Activated CD8-positive, alpha-beta memory T cell treated with anti-CD3 and anti-CD28 coated beads for 24 hours (primary cell): ENCODE results near the gene ZHX3.
"Not testable (repeated sequence)": the region's sequence is repeated elsewhere in the genome, so short reads cannot be mapped to it uniquely, and the experiment has no call there.

Experiments
- DNase-seq: peaks from one replicate; pipeline ENCODE4 v3.0.0-alpha.2; 2020

The ZHX3 gene

DNA sequence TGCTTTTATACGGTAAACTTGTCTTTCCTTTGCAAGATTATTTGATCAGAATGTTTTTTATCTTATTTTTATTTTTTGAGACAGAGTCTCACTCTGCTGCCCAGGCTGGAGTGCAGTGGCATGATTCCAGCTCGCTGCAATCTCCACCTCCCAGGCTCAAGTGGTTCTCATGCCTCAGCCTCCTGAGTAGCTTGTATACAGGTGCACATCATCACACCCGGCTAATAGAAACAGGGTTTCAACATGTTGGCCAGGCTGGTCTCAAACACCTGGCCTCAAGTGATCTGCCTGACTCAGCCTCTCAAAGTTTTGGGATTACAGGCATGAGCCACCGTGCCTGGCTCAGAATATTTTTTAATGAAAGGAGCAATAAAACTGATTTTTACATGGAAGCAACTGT lies 14.2 kb upstream of the ZHX3 start:
- DNase-seq: no peak

DNA sequence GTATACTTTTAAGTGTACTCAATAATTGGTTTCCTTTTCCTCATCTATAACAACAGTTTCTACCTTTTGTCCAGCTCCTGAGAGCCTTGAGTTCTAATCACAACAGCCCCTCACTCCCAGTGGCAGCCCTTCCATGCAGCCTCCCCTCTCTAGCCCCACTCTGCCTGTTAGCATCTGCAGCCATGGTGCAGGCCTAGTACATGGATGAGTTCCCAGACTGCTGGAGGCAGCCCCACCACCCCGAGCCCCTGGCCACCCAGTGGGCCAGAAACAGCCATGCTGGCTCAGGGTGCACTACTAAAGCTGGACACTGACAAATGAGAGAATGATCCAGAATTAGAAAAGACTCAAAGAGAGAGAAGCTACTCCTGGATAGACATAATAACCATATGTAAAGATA lies 13.4 kb upstream of the ZHX3 start:
- DNase-seq: no peak

DNA sequence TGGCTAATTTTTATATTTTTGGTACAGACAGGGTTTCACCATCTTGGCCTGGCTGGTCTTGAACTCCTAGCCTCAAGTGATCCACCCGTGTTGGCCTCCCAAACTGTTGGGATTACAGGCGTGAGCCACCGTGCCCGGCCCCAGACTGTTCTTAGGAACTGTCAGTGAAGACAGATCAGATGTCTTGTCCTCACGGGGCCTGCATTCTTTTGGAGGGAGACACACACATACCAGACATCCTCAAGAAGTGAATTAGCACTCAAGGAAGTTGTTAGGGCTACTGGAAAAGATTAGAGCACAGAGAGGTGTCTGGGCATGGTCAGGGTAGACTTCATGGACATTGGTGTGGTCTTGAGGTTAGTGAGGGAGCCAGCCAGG lies 12.8 kb upstream of the ZHX3 start:
- no peak for DNase-seq

- DNase-seq: peak; percentile 80
Measured at GRCh38 chr20:41329435-41330342, 12.2 kb upstream of the ZHX3 start.

DNA sequence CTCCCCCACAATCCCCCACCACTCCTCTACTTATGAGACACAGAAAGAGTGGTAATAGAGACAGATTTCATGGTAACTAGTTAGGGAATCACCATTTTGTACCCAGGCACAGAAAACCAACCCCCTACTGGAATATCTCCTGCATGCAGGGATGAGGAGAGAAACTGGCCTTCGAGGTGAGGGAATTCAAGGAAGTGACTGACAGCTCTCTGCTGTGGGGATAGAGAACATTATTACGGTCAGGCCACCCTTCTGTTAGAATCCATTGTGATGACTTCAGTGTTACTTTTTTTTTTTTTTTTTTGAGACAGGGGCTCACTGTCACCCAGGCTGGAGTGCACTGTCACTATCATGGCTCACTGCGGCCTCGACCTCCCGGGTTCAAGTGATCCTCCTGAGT lies 9.6 kb upstream of the ZHX3 start:
- no peak for DNase-seq

DNA sequence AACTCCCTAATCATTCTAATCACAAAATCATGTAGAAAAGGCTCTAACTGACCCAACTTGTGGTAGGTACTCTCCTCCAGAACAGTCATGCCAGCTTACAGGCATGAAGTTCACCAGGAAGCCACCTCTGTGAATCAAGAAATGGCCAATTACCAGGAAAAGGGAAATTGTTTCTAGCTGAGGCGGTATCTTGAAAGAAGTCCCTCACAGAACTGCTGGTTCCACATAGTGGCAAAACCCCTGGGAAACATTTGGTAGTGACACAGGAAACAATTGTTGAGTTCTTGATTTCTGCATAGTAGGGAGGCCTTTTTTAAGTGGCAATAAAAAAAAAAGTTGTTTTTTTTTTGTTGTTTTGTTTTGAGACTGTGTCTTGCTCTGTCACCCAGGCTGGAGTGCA lies 3.4 kb upstream of the ZHX3 start:
- no peak for DNase-seq

DNA sequence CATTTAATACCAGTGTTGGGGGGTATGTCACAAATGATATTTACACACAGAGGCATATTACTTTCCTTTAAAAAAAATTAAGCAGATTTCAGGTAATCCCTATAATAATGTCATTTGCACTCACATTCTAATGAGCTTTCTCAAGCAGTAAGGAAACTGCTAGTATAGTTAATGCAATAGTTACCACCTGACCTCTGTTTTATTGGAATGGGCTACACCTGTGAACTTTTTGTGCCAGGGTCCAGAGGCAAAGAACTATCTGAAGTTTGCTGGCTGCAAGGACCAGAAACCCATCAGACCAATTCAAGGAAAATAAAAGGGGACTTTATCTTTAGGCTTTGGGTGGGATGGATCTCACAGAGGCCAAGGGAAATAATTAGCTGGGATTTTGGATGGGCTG lies 2.9 kb upstream of the ZHX3 start:
- peak; percentile 30 for DNase-seq

- DNase-seq: peak; percentile 38
Measured at GRCh38 chr20:41318271-41318649, 729 bp upstream of the ZHX3 start.

- peak; percentile 94 for DNase-seq
Measured at GRCh38 chr20:41316602-41317545, 657 bp downstream of the ZHX3 start.

DNA sequence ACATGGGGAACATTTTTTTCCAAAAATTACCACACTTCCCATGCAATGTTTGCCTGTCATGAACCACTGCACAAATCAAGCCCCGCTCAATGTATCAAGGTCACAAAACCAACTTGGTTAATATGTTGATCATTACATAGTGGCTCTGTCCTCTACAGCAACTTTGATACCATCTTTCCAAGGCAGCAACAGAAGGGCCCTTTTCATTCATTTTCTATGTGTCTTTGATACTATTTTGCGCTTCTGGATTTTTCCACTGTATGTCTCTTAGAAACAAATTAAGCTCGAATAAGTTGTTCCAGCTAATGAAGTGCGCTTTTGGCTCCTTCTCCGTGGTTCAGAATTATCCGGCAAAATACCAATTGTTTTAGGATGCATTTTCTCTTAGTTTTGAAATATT lies 1.5 kb downstream of the ZHX3 start:
- DNase-seq: no peak

GRCh38 chr20:41314386-41314785 lies 3.1 kb downstream of the ZHX3 start:
- no peak for DNase-seq

DNA sequence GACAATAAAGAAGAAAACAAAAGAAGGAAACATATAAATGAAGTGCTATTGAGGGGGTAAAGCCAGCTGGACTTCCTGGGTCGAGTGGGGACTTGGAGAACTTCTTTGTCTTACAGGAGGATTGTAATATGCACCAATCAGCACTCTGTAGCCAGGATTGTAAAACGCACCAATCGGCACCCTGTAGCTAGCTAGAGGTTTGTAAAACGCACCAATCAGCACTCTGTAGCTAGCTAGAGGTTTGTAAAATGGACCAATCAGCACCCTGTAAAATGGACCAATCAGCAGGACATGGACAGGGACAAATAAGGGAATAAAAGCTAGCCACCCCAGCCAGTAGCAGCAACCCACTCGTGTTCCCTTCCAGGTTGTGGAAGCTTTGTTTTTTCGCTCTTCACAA lies 5.5 kb downstream of the ZHX3 start:
- DNase-seq: not testable (repeated sequence)

GRCh38 chr20:41309817-41310216 lies 7.7 kb downstream of the ZHX3 start:
- DNase-seq: no peak

DNA sequence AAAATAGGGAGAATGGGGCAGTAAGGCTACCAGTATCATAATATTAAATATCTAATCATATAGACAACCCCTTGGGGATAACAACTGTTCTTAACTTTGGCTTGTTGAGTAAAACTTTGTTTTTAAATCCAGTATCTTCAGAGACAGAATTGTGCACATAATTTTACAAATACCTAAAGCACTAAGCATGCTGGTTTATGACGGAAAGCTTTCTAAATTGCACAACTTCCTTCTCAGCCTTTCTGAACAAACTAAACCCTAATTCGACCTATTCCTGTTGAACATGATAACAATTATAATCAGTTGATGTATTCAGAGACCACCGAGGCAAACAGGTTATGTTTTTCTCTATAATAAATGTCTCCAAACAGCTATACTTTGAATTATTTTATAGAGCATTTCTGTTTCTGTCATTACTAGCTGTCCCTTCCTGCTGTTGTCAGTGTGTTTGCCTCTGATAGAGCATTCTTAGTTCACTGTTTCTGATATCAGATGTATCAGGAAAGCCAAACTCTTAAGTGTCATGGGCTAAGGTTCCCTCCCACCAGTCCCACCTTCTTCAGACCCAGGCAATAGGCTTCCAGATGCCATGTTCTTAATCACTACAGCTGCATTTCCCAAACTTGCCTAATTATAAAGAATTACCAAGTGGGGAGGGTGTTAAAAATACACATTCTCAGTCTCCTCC lies 8.7 kb downstream of the ZHX3 start:
- no peak for DNase-seq

GRCh38 chr20:41308290-41308711 lies 9.2 kb downstream of the ZHX3 start:
- no peak for DNase-seq

- no peak for DNase-seq
Measured at GRCh38 chr20:41307021-41307420, 10.5 kb downstream of the ZHX3 start.

- no peak for DNase-seq
Measured at GRCh38 chr20:41306061-41306727, 11.3 kb downstream of the ZHX3 start.

DNA sequence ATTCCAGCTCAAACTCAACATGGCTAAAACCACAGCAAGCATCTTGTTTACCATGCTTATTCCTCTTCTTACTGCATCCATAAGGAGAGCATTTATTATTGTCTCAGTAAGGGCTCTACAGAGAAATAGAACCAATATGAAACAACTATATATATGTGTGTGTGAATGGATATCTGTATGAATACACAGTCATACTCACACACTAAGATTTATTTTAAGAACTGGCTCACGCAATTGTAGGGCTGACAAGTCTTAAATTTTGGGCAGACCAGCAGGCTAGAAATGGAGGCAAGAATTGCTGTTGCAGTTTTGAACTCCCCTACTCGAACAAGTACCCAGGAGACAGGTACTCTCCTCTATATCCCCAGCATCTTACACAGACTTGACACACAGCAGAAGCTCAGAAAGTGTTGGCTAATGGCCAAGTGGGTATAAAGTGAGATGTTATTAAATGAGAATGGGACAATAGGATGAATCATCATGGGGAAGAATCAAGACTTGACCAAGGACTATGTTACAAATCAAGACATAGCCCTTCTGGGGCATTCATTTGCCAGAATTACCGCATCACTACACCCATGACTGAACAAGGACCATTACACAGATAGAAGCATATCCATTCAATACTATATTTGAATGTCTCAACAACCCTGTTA lies 13.0 kb downstream of the ZHX3 start:
- no peak for DNase-seq

- DNase-seq: no peak
Measured at GRCh38 chr20:41304002-41304401, 13.5 kb downstream of the ZHX3 start.

- no peak for DNase-seq
Measured at GRCh38 chr20:41300886-41301285, 16.6 kb downstream of the ZHX3 start.

- DNase-seq: no peak
Measured at GRCh38 chr20:41300383-41300782, 17.1 kb downstream of the ZHX3 start.

DNA sequence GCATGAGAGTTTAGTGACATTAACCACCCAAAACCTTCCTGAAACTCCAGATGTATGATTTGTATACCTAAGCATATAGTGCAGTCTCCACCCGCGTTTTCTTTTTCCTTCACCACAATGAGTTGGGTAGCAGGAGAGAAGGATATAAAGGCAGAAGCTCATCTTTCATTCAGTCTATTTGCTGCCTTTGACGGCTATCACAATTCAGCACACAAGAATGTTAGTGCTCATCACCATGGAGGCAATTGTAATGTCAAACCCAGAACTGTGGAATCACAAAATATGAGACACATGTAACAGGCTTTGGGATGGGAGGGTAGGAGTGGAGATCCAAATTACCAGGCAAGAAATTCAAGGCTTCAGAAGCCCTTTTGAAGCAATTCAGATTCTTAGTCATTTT lies 17.6 kb downstream of the ZHX3 start:
- no peak for DNase-seq
